Ovary (tissue), 9 donors: ENCODE results near the gene LOXL1. TPM values are rescaled to one million over a fixed set of nuclear protein-coding genes. Genes with fewer than 3 reads are reported as not detected.

Experiments used
- DNase-seq, 5 donors: peaks; one replicate each; pipeline ENCODE4 v3.0.0-alpha.2; 2019 to 2020
- H3K27ac ChIP-seq, 2 donors: fragments of 200-600 bp; one replicate each; pipeline versions ENCODE4 v1.5.1 to v1.8.0; 2019 to 2022
- H3K27me3 ChIP-seq: fragments of 200-600 bp; one replicate; pipeline ENCODE4 v1.8.0; 2022
- H3K36me3 ChIP-seq: fragments of 200-600 bp; sonication (generic); one replicate; pipeline ENCODE4 v1.5.1; 2019
- H3K4me1 ChIP-seq: one replicate; pipeline ENCODE4 v1.8.1; 2013; ENCODE audit warnings: mild to moderate bottlenecking, moderate library complexity; ENCODE audit not compliant: insufficient read depth
- H3K4me3 ChIP-seq: fragments of 200-600 bp; sonication (generic); one replicate; pipeline ENCODE4 v1.5.1; 2017
- H3K9me3 ChIP-seq, 2 donors: fragments of 200-600 bp in 1 of 2; sonication (generic) in 1 of 2; one replicate each; pipeline versions ENCODE4 v1.5.1 to v1.8.1; 2013 to 2019; ENCODE audit warnings: mild to moderate bottlenecking in 1 of 2, moderate library complexity in 1 of 2
- CTCF ChIP-seq, 3 donors: fragments of 450-650 bp in 2 of 3; fragments of 200-600 bp in 1 of 3; IDR thresholded peaks; one replicate each; pipeline versions ENCODE4 v1.5.1 to v1.8.0; 2016 to 2022; ENCODE audit warnings: antibody characterized with exemption in 3 of 3, mild to moderate bottlenecking in 1 of 3
- EP300 ChIP-seq: sonication (generic); formaldehyde crosslinking; IDR thresholded peaks from one replicate; pipeline ENCODE4 v1.6.1; 2017; ENCODE audit warnings: antibody characterized with exemption
- POLR2A ChIP-seq: fragments of 450-650 bp; IDR thresholded peaks from one replicate; pipeline ENCODE4 v1.6.1; 2017; ENCODE audit warnings: antibody characterized with exemption, mild to moderate bottlenecking, moderate library complexity
- WGBS, 3 donors: extraction: QIAGEN DNeasy Blood & Tissue Kit in 1 of 3; methylation state at CpG; one replicate each; pipeline versions ENCODE4 v1.1.5 to v1.1.7; 2013 to 2017; 5-methylcytosine and 5-hydroxymethylcytosine counted together
- intact Hi-C, 4 donors: fragments of 100-400 bp; cut with DNase I; formaldehyde crosslinking; loops; one replicate each; pipeline versions ENCODE4 v1.11.0 to v1.15.1; 2022 to 2023
- polyA plus RNA-seq, 2 donors: library from polyadenylated mRNA; stranded (reverse); fragments of 200-250 nt in 1 of 2; fragments of 350-450 nt in 1 of 2; fragmentation: Illumina TruSeq in 1 of 2; extraction: RNeasy Lipid Tissue Mini Kit (QIAGEN cat#74804) in 1 of 2; gene quantifications; one replicate each; pipeline ENCODE4 v1.2.3, GENCODE V29; 2013 to 2014
- total RNA-seq, 7 donors: library from RNA; depleted of rRNA in 2 of 7; stranded (reverse); fragments of >200 nt in 2 of 7; fragmentation: NEBNext Ultra II Directional in 3 of 7; extraction: Animal tissue kit (Norgen Biotek cat#: 25700) in 3 of 7; gene quantifications; one replicate each; pipeline versions ENCODE4 v1.1.0 to v1.2.4, GENCODE V29; 2016 to 2023
- donor health status: DM: no; HTN: no; CAD: no; lungs with moderate emphysema.
- donor health status: DM: no; HTN: no; CAD: no.
- donor health status: Bipolar disorder and iron deficiency.
- donor health status: DM: yes; HTN: yes; CAD: no.
- donor health status: DM: no; HTN: no; CAD: no.
- donor health status: DM: yes; HTN: yes; CAD: no.

Gene LOXL1
- total and polyA plus RNA-seq, 9 donors: 10.1 to 33.8 (median 17.7) TPM

GRCh38 chr15:73925848-73926218 lies 429 bp upstream of the LOXL1 start:
- 44 to 48% (median 46%) methylated on average over 8 of the region's 8 CpGs for WGBS, 3 donors
- Histone ChIP-seq H3K27ac (peak overlapping the region in 1 of 2 donors; percentile 87), H3K36me3 (no peaks in the 10 kb centered on the region), H3K9me3 (no peaks in the 10 kb centered on the region), H3K4me3 (peak overlapping the region; percentile 72), H3K4me1 (peaks cover 34% of the 10 kb centered on the region), H3K27me3 (no peaks in the 10 kb centered on the region)
- intact Hi-C loops: no loop called here
- DNase-seq: no peak
- TF ChIP-seq POLR2A (no peak), CTCF (IDR thresholded peaks at IDR 0.05) (no peak), EP300 (no peak)

- H3K27me3 ChIP-seq: no peaks in the 10 kb centered on the region
- H3K36me3 ChIP-seq: no peaks in the 10 kb centered on the region
- 1 to 3% (median 1%) methylated on average over 41 to 65 of the region's 65 CpGs for WGBS, 3 donors
- peak; percentile 63 to 79 (median 72) for DNase-seq
- no peaks in the 10 kb centered on the region for H3K9me3 ChIP-seq
- H3K4me1 ChIP-seq: peaks cover 29% of the 10 kb centered on the region
- TF ChIP-seq POLR2A (no peak), CTCF (IDR thresholded peaks at IDR 0.05) (no peak), EP300 (no peak)
- intact Hi-C loops: no loop called here
- H3K27ac ChIP-seq: peak overlapping the region; percentile 80 to 87
- H3K4me3 ChIP-seq: peak overlapping the region; percentile 72
These were observed 777 bp downstream of the LOXL1 start for GRCh38 chr15:73927003-73927475.

GRCh38 chr15:73927476-73928240 lies 1.4 kb downstream of the LOXL1 start:
- peak overlapping the region; percentile 72 for H3K4me3 ChIP-seq
- peak; percentile 56 to 82 (median 68) for DNase-seq
- peaks cover 23% of the 10 kb centered on the region for H3K4me1 ChIP-seq
- H3K27me3 ChIP-seq: no peaks in the 10 kb centered on the region
- H3K27ac ChIP-seq: peak overlapping the region; percentile 80 to 87
- intact Hi-C loops: no loop called here
- no peak for TF ChIP-seq EP300
- TF ChIP-seq POLR2A: no peak
- peak in 2 of 3 donors; percentile 42 to 49 for TF ChIP-seq CTCF (IDR thresholded peaks at IDR 0.05)
- H3K36me3 ChIP-seq: no peaks in the 10 kb centered on the region
- no peaks in the 10 kb centered on the region for H3K9me3 ChIP-seq
- WGBS, 3 donors: 0 to 1% (median 1%) methylated on average over 22 to 78 of the region's 78 CpGs

GRCh38 chr15:73928241-73928579 lies 1.9 kb downstream of the LOXL1 start:
- WGBS, 3 donors: 55 to 66% (median 57%) methylated on average over 3 of the region's 3 CpGs
- H3K4me1 ChIP-seq: peaks cover 17% of the 10 kb centered on the region
- DNase-seq: no peak
- no peaks in the 10 kb centered on the region for H3K27me3 ChIP-seq
- TF ChIP-seq EP300: no peak
- no peak for TF ChIP-seq CTCF (IDR thresholded peaks at IDR 0.05)
- TF ChIP-seq POLR2A: no peak
- no peak overlapping the region for H3K27ac ChIP-seq
- intact Hi-C loops: no loop called here
- peak overlapping the region; percentile 72 for H3K4me3 ChIP-seq
- no peaks in the 10 kb centered on the region for H3K9me3 ChIP-seq
- no peaks in the 10 kb centered on the region for H3K36me3 ChIP-seq
